ENCODE measurements around the gene TKFC. TPM values are rescaled to one million over a fixed set of nuclear protein-coding genes. Genes with fewer than 3 reads are reported as not detected.

TKFC gene
- total RNA-seq (ENCODE audit: unreplicated experiment) = 59.6 TPM
- long read RNA-seq, full-length matches to known transcripts = 5 of 13 reads
- long read RNA-seq, partial matches to known transcripts = 3 of 13 reads
- long read RNA-seq, other reads (novel, unspliced or antisense) = 5 of 13 reads

- Mint-ChIP-seq H3K27ac (ENCODE audit: unreplicated experiment) (peak within 1 kb of the TSS; percentile 100), H3K9me3 (ENCODE audit: unreplicated experiment) (peaks cover 9% of the 10 kb centered on the region), H3K4me1 (ENCODE audit: low read depth, unreplicated experiment) (peaks cover 27% of the 10 kb centered on the region), H3K4me3 (ENCODE audit: unreplicated experiment) (peak within 1 kb of the TSS; percentile 99), H3K36me3 (ENCODE audit: unreplicated experiment) (no peaks in the 10 kb centered on the region), H3K27me3 (ENCODE audit: unreplicated experiment) (peaks cover 8% of the 10 kb centered on the region)
- no peak for TF ChIP-seq CTCF (IDR thresholded peaks at IDR 0.05; ENCODE audit: partially characterized antibody, unreplicated experiment)
- peak; percentile 100 for DNase-seq
Observed at GRCh38 chr11:61332797-61333549, at the start of gene TKFC, which contains the start of gene DDB1. Gene TKFC, plus strand, starts transcription at chr11:61333228. Its CDS starts 1,501 bp downstream, at chr11:61334729. Gene DDB1, minus strand, starts transcription at chr11:61333105. Its CDS starts 137 bp downstream, at chr11:61332968.

DNA sequence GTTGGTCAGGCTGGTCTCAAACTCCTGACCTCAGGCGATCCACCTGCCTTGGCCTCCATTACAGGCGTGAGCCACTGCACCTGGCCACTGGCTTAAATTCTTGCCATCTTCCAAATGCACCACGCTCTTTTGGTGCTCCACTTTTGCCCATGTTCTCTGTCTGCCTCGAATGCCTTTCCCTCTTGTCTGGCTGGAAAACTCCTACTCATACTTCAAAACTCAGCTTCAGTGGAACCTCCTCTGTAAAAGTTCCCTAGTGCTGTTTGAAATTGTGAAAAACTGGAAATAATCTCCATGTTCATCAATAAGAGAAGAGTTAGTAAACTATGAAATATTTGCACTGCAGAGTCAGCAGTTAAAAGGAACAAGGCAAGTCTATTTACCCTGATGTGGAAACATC lies 49.4 kb upstream of the TKFC start:
- Mint-ChIP-seq H3K27me3 (ENCODE audit: unreplicated experiment) (peaks cover 4% of the 10 kb centered on the region), H3K36me3 (ENCODE audit: unreplicated experiment) (peaks cover 20% of the 10 kb centered on the region), H3K9me3 (ENCODE audit: unreplicated experiment) (peaks cover 6% of the 10 kb centered on the region), H3K27ac (ENCODE audit: unreplicated experiment) (no peak overlapping the region), H3K4me3 (ENCODE audit: unreplicated experiment) (no peak overlapping the region), H3K4me1 (ENCODE audit: low read depth, unreplicated experiment) (peaks cover 11% of the 10 kb centered on the region)
- no peak for DNase-seq
- no peak for TF ChIP-seq CTCF (IDR thresholded peaks at IDR 0.05; ENCODE audit: partially characterized antibody, unreplicated experiment)

DNA sequence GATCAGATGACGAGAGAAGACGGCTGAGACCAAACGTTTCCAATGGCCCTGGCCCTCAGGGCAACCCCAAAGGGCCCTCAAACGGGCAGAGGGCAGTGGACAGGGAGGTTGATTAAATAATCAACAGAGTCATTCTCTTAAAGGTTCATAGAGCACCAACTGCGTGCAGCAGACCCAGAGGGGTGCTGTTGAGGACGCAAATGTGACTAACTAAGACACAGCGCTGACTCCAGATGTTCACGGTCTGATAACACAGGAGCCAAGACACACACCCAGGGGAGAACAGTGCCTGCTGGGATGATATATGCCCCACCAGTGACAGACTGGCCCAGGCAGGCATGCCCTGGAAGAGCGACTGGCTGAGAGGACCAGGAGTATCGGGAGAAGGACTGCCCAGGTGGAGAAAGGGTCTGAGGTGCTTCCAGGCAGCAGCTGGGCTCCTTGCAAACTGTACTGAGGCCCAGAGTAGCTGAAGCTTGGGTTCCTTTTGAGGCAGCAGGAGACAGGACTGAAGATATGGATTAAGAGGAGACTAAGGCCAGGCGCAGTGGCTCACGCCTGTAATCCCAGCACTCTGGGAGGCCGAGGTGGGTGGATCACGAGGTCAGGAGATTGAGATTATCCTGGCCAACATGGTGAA lies 45.6 kb upstream of the TKFC start:
- Mint-ChIP-seq H3K36me3 (ENCODE audit: unreplicated experiment) (peaks cover 20% of the 10 kb centered on the region), H3K27ac (ENCODE audit: unreplicated experiment) (no peak overlapping the region)

GRCh38 chr11:61290905-61291690 lies 41.9 kb upstream of the TKFC start:
- no peak for DNase-seq
- peaks cover 16% of the 10 kb centered on the region for H3K27me3 Mint-ChIP-seq (ENCODE audit: unreplicated experiment)
- no peak overlapping the region for H3K4me3 Mint-ChIP-seq (ENCODE audit: unreplicated experiment)
- no peaks in the 10 kb centered on the region for H3K36me3 Mint-ChIP-seq (ENCODE audit: unreplicated experiment)
- peaks cover 8% of the 10 kb centered on the region for H3K4me1 Mint-ChIP-seq (ENCODE audit: low read depth, unreplicated experiment)
- peaks cover 13% of the 10 kb centered on the region for H3K9me3 Mint-ChIP-seq (ENCODE audit: unreplicated experiment)
- H3K27ac Mint-ChIP-seq (ENCODE audit: unreplicated experiment) = no peak overlapping the region
- TF ChIP-seq CTCF (IDR thresholded peaks at IDR 0.05; ENCODE audit: partially characterized antibody, unreplicated experiment) = no peak

More for the DNA sequence above, 45.6 kb upstream of the TKFC start:
- Mint-ChIP-seq H3K4me1 (ENCODE audit: low read depth, unreplicated experiment) (no peaks in the 10 kb centered on the region), H3K27me3 (ENCODE audit: unreplicated experiment) (peaks cover 7% of the 10 kb centered on the region), H3K4me3 (ENCODE audit: unreplicated experiment) (no peak overlapping the region), H3K9me3 (ENCODE audit: unreplicated experiment) (peaks cover 6% of the 10 kb centered on the region)
- no peak for DNase-seq
- no peak for TF ChIP-seq CTCF (IDR thresholded peaks at IDR 0.05; ENCODE audit: partially characterized antibody, unreplicated experiment)

All from glutamatergic neuron (in vitro differentiated cells).